Putamen (tissue), 1 donor: ENCODE results near the gene PLPP6.

ENCODE experiments used
- DNase-seq: peaks from one replicate; pipeline ENCODE4 v3.0.0-alpha.2; 2016; ENCODE audit warnings: low spot score

PLPP6 gene

DNA sequence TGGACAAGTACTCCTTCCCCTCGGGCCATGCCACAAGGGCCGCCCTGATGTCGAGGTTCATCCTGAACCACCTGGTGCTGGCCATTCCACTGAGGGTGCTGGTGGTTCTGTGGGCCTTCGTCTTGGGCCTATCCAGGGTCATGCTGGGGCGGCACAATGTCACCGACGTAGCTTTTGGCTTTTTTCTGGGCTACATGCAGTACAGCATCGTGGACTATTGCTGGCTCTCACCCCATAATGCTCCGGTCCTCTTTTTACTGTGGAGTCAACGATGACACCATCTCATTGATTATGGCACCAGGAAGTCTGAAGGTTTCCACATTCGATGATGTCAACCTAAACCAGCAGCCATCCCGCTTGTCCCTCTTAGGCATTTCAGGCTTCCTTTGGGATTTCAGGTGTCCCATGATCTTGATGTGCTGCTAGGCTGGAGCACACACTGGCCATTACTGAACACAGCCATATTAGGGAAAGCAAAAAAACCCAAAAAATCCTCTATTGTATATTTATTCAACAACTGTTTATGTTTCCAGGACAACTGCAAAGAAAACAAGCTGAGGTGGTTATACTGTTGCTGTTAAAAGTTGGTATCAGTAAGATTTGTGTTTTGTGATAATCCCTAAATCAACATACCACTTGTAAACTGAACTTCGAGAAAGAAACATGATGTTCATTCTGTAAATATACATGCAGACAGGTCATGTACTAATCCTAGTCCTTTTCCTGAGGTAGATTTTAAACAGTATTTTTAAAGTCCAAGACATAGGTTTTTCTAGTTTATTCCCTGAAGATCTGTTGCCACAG lies 1.1 kb downstream of the PLPP6 start:
- no peak for DNase-seq

DNA sequence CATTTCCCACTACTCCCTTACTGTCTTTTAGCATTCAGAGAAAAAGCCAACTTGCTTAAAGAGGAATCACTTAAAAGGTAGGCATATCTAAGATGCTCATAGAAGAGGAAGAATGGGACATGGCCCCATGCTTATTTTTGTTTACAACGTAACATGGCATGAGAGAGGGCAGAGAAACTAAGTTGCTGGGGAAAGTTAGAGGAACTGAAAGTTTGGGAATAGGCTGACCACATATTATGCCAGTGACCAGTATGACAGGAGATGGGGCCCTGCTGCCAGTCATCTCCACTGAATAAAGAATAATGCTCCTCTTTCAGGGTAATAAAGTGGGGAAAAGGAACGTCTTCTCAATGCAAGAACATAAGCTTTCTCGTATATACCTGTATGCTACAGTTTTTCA lies 1.9 kb downstream of the PLPP6 start:
- DNase-seq: no peak

DNA sequence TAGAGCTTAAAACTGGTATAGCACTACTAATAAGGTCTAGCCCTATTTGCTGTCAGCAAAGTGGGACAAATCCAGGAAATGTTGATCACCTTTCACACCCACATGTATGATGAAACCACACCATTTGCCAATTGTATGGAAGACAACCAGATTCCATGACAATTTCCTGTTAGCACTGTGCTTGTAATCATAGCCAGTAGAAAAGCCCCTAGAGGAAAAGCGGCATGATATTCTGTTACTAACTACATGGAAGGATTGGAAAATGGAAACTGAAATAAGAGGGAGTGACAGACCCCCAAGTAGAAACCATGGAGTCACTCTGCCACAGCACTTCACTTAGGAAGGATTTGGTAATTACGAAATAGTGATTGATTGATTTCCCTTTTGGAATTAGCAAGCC lies 3.3 kb downstream of the PLPP6 start:
- DNase-seq: peak; percentile 18

DNA sequence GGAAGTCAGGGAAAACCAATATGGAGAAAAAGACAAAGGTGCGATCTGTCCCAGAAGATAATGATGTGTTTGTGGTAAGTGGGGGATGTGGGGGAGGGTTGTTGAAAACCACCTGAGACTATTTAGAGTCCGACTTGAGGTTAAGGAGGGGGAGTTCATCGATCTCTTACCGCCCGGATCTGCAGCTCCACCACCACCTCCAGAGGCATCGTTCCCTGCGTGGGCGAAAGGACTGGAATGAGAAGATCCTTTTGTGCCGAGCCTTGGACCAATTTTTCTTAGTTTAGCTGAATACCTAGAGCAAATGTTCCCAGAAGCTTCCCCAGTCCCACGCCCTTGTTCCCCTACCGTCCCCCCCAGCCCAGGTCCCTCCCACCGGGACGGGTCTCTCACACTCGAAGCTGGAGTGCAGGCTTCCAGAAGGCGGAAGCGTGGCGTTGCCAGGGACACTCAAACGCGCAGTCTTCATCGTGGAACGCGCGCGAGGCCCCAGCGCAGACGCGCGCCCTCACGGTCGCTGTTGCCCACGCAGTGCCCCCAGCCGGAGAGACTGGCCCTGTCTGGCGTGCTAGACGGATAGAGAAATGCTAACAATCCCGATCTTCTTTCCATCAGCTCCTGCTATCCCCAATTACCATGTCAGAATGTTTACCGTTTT lies 4.1 kb downstream of the PLPP6 start, which contains the start of gene SPATA6L:
Gene SPATA6L, minus strand, starts transcription at position 439 of the 658 bp plus-strand sequence. Its CDS starts 230 bp downstream, at position 209.
- DNase-seq: peak; percentile 61

DNA sequence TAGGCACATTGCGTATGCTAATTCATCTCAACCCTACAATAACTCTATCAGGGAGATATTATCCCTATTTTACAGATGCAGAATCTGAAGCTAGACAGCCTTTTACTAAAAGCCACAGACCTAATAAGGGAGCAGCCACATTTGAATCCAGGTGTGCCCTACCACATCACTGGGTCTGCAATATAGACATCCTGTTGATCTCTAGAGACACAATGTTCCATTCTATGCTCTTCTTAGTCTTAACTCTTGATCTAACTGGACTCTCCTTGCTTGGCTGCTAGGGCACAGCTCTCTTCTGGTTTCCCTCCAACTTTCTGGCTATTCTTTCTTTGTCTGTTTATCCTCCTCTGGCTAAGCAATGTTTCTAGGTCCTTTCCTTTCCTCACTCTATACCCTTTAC lies 5.6 kb downstream of the PLPP6 start:
- DNase-seq: no peak

DNA sequence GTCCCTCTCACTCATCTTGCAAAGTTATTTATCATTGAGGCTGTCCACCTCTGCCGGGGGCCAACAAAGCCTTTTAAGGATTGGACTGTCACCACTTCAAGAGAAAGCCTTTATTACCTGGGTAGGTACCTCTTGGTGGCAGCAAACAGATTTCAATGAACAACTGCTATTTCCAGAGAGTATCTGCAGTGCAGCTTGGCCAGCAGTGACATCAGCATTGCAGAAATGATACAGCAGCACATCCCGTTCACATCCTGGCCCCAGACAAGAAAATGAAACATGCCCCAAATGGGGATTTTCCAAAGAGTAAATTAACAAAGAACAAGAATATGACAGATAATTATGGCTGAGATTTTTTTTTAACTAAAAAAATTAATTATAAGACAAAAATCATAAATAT lies 6.5 kb downstream of the PLPP6 start:
- DNase-seq: no peak

DNA sequence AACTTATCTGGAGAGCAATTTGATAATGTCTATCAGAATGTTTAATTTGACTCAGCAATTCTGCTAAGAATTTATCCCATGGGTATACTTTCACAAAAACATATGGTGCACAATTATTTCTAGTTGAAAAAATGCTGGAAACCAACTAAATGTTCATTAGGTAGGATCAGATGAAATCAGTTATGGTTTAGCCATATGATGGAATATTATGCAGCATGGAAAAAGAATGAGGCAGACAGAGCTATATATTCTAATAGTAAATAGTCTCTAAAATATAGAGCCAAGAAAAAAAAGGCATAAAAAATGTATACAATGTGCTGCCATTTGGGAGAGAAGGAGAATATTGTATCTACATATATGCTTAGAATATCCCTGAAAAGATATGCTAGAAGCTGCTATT lies 7.8 kb downstream of the PLPP6 start:
- no peak for DNase-seq

DNA sequence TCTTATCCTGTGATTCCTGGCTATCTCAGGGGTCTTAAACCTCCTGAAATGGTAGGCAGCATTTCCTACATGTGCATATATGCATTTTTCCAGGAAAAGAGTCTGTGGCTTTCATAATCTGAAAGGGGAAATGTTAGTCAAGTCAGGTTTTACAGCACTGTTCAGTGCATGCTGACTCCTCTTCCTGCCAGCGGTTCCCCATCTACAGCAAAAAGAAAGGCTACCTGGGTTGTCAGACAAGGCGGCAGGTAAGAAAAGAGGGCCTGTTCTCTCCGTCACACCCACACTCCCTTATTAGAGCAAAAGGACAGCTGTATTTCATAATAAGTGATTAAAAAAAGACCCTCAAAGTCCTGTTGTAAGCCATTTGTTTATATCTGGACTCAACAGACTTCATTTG lies 8.5 kb downstream of the PLPP6 start:
- DNase-seq: no peak

DNA sequence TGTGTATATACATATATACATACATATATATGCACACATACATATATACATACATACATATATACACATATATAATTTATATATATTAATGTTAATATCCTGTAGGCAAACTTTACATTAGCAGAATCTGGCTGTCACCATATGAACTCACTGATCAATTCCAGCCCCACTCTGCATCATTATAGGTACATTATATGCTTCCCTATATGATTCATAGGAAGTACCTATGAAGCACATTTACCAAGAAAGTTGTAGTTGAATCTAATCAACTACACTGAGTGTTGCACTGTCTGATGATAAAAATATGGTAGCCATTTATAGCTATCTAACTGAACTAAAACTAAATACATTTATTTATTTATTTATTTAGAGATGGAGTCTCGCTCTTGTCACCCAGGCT lies 9.6 kb downstream of the PLPP6 start:
- DNase-seq: no peak

DNA sequence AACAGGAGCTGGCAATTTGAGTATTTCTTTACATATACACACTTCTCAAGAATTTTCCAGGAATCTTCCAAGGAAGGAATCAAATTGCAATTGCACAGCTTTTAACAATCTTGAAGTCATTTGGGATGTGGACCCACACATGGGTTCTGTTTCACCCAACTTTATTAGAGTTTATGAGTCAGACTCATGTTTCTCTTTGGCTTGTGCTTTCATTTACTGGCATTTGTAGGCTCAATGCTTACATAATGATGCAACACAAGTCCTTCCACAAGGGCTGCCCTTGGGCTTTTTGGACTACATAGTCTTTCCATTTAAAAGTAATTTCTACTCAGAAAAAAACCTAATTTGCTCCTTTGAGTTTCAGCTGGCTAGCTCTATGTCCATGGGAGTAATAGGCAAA lies 12.7 kb downstream of the PLPP6 start:
- no peak for DNase-seq

DNA sequence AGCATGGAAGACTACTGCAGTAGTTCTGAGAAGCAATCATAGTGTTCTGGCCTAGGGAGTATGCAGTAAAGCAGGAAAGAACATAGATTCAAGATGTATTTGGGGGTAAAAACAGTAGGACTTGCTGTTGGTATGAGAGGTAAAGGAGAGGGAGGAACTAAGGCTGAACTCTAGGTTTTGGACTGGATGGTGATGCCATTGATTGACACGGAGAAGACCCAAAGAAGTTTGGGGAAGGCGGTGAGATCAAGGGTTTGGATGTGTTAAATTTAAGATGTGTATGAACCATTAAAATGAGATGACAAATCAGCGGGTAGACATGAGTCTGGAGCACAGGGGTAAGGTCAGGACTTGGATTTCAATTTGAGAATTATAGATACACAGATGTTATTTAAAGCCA lies 15.3 kb downstream of the PLPP6 start:
- DNase-seq: no peak

DNA sequence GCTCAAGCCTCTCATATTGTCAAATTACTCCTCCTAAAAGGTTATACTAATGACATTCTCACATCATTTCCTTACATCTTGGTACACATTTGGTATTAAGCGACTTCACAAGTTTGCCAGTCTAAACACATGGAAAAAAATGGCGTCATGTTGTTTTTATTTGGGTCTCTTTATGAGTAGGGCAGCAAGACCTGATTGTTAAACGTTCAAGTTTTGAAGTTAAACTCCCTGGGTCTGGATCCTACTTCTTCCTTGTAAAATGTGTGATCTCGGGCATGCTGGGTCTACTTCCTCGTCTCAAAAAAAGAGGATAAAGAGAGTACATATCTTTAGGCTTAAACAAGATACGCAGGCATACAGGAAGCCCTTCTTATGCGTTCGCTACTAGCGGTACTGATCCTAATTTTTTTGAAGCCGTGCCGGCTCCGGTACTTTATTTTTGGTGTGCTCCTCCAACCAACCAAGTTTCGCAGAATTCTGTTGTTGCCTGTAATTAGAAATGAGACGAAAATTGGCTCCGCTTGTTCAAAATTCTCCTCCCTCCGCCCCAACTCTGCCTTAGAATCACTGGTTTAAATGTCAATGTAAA lies 16.7 kb downstream of the PLPP6 start:
- peak; percentile 11 for DNase-seq

DNA sequence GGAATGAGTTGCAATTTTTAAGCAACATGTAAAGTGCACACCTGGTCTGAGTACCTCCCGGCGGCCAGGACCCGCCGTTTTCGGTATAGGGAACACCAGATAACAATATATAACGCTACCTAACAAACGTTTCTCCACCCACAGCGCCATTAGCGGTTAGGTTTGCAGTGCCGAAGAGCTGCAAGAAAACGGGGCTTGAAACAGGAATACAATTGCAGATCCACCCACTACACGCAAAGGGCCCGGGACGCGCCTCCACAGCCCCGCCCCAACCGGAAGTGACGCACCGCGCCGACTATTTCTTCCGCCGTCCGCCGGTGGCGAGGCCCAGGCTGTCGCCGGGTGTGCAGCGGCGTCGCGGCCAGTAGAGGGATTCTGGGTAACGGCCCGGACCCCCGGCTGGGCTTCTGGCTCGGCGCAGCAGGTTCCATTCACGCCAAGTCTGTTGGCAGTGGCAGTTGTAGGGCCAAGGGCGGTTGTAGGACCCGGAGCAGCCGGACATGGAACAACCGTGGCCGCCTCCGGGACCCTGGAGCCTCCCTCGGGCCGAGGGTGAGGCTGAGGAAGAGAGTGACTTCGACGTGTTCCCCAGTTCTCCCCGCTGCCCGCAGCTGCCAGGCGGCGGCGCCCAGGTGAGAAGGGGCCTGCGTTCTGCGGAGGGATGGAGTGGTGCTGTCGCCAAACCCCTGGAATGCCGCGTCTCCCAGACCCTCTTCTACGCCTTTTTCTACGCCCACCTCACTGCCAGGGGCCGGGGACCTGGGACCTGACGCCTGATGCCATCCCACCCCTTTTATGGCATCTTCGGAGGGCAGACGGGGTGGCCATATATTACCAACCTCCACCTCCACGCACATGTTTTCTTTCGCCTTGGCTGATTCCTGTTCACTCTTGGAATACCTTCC lies 17.4 kb downstream of the PLPP6 start, which contains the start of gene CDC37L1:
Gene CDC37L1, plus strand, starts transcription at position 302 of the 905 bp plus-strand sequence. Its CDS starts 199 bp downstream, at position 501.
- DNase-seq: peak; percentile 96

DNA sequence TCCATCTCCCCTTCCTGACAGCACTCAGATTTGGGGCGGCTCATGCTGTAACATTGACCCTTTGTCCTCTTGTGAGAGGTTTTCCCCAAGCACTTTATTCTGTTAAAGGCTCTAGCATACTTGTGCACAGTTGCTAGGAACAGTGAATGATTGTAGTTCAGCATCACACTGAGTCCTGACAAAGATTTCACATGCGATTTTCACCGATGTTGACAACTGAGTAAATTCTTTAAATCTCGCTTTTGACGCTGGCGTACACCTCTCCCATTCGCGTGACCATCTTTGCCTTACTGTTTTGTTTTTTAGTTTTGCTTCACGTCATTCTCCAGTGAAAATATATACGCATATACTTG lies 18.1 kb downstream of the PLPP6 start:
- no peak for DNase-seq

DNA sequence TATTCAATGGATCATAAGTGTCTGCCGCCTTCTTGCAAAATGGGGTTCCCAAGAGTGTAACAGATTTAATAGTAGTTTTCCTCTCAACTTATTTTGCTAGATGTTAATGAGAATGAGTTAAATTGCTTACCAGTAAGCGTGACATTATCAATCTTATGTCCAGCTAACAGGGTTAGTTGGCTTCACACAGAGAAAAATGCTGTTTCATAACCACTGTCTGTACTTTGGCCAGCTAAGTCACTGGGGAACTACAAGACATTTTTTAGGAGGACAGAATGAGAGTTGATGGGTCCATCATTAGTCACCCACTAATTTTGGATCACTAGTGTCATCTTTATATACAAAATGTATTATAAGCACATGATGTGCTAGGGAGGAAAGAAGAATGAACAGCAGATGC lies 18.7 kb downstream of the PLPP6 start:
- no peak for DNase-seq

DNA sequence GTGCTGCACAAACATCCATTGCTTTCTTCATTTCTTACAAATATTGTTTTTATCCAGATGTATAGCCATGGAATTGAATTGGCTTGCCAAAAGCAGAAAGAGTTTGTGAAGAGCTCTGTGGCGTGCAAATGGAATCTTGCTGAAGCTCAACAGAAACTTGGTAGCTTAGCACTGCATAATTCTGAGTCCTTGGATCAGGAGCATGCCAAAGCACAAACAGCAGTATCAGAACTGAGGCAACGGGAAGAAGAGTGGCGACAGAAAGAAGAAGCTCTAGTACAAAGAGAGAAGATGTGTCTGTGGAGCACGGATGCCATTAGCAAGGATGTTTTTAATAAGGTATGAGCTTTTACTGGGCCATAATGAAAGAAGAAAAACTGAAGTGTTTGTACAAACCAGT lies 22.7 kb downstream of the PLPP6 start:
- no peak for DNase-seq

DNA sequence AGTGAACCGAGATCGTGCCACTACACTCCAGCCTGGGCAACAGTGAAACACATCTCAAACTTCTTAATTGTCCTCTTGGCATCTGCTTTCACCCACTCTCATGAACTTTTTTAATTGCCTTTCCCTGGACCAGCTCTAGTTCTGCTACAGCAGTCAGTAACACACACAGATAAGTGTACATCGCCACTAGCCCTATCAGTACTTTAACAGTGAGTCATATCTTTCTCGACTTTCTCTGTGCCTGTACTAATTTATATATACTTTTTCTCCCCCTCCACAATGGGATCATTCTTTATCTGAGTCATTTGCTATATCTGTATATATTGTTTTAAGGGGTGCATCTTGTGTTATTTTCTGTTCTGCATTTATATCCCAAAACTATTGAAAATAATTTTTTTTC lies 24.0 kb downstream of the PLPP6 start:
- no peak for DNase-seq

DNA sequence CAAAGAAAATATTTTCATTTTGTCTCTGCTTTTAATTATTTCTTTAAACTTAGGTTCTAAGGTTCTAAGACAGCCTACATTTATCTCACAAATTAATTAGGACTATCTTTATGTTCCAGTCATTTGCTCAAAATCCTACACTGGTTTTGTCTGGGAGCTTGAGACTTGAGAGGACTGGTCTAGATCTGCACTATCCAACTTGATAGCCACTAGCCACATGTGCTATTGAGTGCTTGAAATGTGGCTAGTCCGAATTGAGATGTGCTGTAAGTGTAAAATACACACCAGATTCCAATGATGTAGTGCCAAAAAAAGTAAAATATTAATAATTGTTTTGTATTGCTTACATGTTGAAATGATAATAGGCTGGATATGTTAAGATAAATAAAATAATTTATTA lies 24.5 kb downstream of the PLPP6 start:
- no peak for DNase-seq

DNA sequence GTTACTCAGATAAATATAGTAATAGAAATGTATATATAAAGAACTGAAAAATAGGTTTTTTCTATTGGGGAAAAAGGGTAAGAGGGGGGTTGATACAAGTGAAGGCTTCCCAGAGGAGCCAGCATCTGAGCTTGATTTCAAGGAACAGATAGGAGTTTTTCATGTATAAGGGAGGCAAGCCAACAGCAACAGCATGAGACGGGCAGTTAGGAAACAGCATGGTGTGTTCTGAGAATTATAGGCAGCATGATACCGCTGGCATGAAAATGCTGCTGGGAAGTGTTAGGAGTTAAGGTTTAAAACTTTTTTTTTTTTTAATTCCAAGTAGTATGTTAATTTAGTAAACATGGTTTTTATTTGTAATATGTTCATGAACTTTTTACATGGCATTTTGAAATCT lies 26.9 kb downstream of the PLPP6 start:
- no peak for DNase-seq

DNA sequence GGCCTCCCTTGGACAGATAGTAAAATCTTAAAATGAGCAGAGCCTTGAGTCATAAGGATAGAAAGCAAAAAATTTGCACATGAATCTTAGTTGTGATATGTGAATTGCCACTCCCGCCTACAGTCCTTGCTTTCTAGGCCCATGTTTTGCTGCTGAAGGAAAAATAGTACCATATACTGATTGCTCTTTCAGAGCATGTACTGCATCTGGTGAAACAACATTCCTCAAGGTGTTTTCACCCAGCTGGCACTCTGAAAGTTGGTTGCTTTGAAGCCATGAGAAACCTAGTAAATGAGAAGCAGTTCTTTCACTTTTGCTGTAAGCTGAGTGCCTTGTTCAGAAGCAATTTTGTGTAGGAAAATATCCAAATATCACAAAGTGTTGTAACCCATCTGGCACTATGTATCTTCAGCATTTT lies 27.6 kb downstream of the PLPP6 start:
- DNase-seq: no peak

DNA sequence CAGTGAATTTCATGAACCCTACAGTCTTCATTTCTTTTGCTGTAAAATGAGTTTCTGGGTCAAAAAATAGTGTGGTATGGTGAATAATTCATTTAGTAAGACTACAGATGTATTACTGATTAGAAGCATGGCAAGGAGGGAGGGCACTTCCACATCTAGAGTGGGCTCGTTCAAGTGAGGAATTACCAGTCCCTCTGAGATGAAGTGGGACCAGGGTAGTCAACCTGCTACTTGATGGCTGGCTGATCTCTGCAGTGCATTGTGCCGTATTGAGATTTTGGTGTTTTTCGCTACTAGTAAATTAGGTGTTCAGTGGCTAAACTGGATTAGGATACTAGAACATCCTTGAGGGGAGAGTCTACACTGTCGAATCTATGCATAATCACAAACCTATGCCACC lies 28.1 kb downstream of the PLPP6 start:
- no peak for DNase-seq

DNA sequence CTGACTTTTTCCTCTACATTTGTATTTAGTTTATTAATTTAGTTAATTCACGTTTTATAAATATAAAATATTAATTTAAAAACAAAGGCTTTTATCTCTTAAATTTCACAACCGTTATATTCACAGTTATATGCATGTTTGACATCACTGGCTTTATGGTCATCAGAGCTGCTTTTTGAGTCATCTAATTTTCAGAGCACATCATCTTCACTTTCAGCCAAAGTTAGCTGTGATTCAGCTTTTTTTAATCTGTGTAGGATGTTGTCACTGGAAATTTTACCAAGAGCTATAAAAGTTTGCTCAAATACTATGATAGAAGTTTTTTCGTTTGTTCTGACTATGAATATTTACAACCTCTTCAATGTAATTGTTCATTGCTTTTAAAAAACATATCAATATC lies 29.7 kb downstream of the PLPP6 start:
- no peak for DNase-seq
